Keratinocyte (primary cell): ENCODE results near the gene RRP36.

Experiments used
- CTCF ChIP-seq, 3 experiments: IDR thresholded peaks in 1 of 3; conservative IDR thresholded peaks in 1 of 3; optimal IDR thresholded peaks in 1 of 3; 2 replicates in 2 of 3; 3 replicates in 1 of 3; pipeline versions ENCODE3 to v1.5.1; 2011; ENCODE audit warnings: low read length in 3 of 3, mild to moderate bottlenecking in 3 of 3, moderate library complexity in 2 of 3, control low read depth in 1 of 3, inconsistent platforms in 1 of 3; ENCODE audit not compliant: insufficient read depth in 2 of 3; ENCODE audit errors: extremely low read depth in 1 of 3
- EZH2 ChIP-seq: IDR thresholded peaks from one replicate; pipeline ENCODE4 v1.6.1; 2012; ENCODE audit warnings: inconsistent platforms, mild to moderate bottlenecking, low read length, moderate library complexity

GRCh38 chr6:43040542-43041257 lies 19.3 kb downstream of the RRP36 start:
- TF ChIP-seq CTCF (optimal IDR thresholded peaks at IDR 0.05 in 1 of 3, IDR thresholded peaks at IDR 0.05 in 1 of 3, conservative IDR thresholded peaks at IDR 0.05 in 1 of 3; ENCODE audit: extremely low read depth in 1 of 3, insufficient read depth in 2 of 3, low read length in 3 of 3) (no peak), EZH2 (no peak)
